HCT116 (cell line): Measurements from ENCODE around the gene IL1RAPL2. TPM values are rescaled to one million over a fixed set of nuclear protein-coding genes. Genes with fewer than 3 reads are reported as not detected.

Experiments used
- ATAC-seq: fragments of 200-7000 bp; cut with Tn5 transposase; 2 replicates; pipeline ENCODE4 v1.9.1; 2020; ENCODE audit warnings: mild to moderate bottlenecking, moderate library complexity
- BruUV-seq: library from RNA; stranded (reverse); fragments of 400-500 nt; replicated peaks from 2 replicates; lab custom pipeline; 2021; lab: Mats Ljungman, UMichigan
- CTCF ChIA-PET: fragments of 300-600 bp; sonication (Branson Sonifier 250); formaldehyde crosslinking; loops from one replicate; lab custom pipeline; 2021; ENCODE audit warnings: antibody characterized with exemption; lab: Charles Lee
- POLR2A ChIA-PET: fragments of 300-600, 350-600 bp; sonication (Branson Sonifier 250); formaldehyde crosslinking; loops from one replicate; lab custom pipeline; 2021; ENCODE audit warnings: antibody characterized with exemption; lab: Charles Lee
- RAD21 ChIA-PET, 2 experiments: fragments of 300-600 bp; sonication (Branson Sonifier 250); formaldehyde crosslinking; loops; one replicate each; lab custom pipeline; 2023; ENCODE audit warnings: low total read pairs in 2 of 2; ENCODE audit not compliant: uncharacterized antibody in 2 of 2, unreplicated experiment in 2 of 2, low non-redundant PET in 1 of 2; lab: Charles Lee
- DNase-seq: peaks from one replicate; pipeline ENCODE4 v3.0.0-alpha.2; 2010; ENCODE audit warnings: low read depth, low spot score
- H2AFZ ChIP-seq: fragments of 200-600 bp; shearing (Covaris generic), sonication (generic); 2 replicates; pipeline ENCODE4 v1.6.1; 2017; ENCODE audit warnings: low read depth, mixed run types, mixed read lengths, antibody characterized with exemption, low read length; ENCODE audit not compliant: poor library complexity, severe bottlenecking
- H3K27ac ChIP-seq: 2 replicates; pipeline ENCODE4 v1.5.1; 2012; ENCODE audit warnings: low read depth, low read length
- H3K27me3 ChIP-seq: fragments of 200-600 bp; sonication (generic); 2 replicates; pipeline ENCODE4 v1.6.1; 2016; ENCODE audit warnings: mixed run types, low read length, mixed read lengths; ENCODE audit not compliant: insufficient read depth
- H3K36me3 ChIP-seq, 2 experiments: fragments of 200-500 bp in 1 of 2; fragments of 200-600 bp in 1 of 2; sonication (Bioruptor generic) in 1 of 2; sonication (generic) in 1 of 2; 2 replicates each; pipeline versions ENCODE4 v1.5.1 to v1.6.1; 2014 to 2016; ENCODE audit warnings: low read length in 2 of 2, inconsistent platforms in 1 of 2, mixed read lengths in 1 of 2, mixed run types in 1 of 2; ENCODE audit not compliant: insufficient read depth in 2 of 2, control insufficient read depth in 1 of 2
- H3K4me1 ChIP-seq, 2 experiments: fragments of 200-600 bp in 1 of 2; sonication (generic) in 1 of 2; 2 replicates each; pipeline versions ENCODE4 v1.5.1 to v1.6.1; 2012 to 2017; ENCODE audit warnings: low read length in 2 of 2, inconsistent platforms in 1 of 2, mild to moderate bottlenecking in 1 of 2, mixed read lengths in 1 of 2, mixed run types in 1 of 2, moderate library complexity in 1 of 2; ENCODE audit not compliant: insufficient read depth in 2 of 2, control insufficient read depth in 1 of 2
- H3K4me2 ChIP-seq: fragments of 200-600 bp; sonication (generic); 2 replicates; pipeline ENCODE4 v1.6.1; 2017; ENCODE audit warnings: mixed run types, low read length, mixed read lengths
- H3K4me3 ChIP-seq, 2 experiments: fragments of 200-600 bp in 1 of 2; sonication (generic) in 1 of 2; replicated peaks in 1 of 2; 2 replicates each; pipeline ENCODE4 v1.5.1; 2011 to 2016; ENCODE audit warnings: low read length in 2 of 2, control low read depth in 1 of 2, low read depth in 1 of 2, mild to moderate bottlenecking in 1 of 2, mixed read lengths in 1 of 2, mixed run types in 1 of 2
- H3K79me2 ChIP-seq: fragments of 200-600 bp; sonication (generic); 2 replicates; pipeline ENCODE4 v1.6.1; 2017; ENCODE audit warnings: mild to moderate bottlenecking, mixed run types, low read length, moderate library complexity, mixed read lengths; ENCODE audit not compliant: insufficient read depth
- H3K9ac ChIP-seq: fragments of 200-600 bp; sonication (generic); 2 replicates; pipeline ENCODE4 v1.6.1; 2016; ENCODE audit warnings: low read length, mixed read lengths
- H3K9me2 ChIP-seq: fragments of 200-600 bp; sonication (generic), shearing (Covaris generic); 2 replicates; pipeline ENCODE4 v1.6.1; 2017; ENCODE audit warnings: mixed run types, mild to moderate bottlenecking, moderate library complexity; ENCODE audit not compliant: insufficient read depth
- H3K9me3 ChIP-seq, 2 experiments: fragments of 200-500 bp in 1 of 2; fragments of 200-600 bp in 1 of 2; sonication (Bioruptor generic) in 1 of 2; sonication (generic) in 1 of 2; 2 replicates each; pipeline ENCODE4 v1.6.1; 2014 to 2017; ENCODE audit warnings: low read length in 2 of 2, mixed read lengths in 2 of 2, inconsistent platforms in 1 of 2, low read depth in 1 of 2, mild to moderate bottlenecking in 1 of 2, mixed run types in 1 of 2, moderate library complexity in 1 of 2; ENCODE audit not compliant: control insufficient read depth in 1 of 2, insufficient read depth in 1 of 2
- H4K20me1 ChIP-seq: fragments of 200-600 bp; sonication (generic), shearing (Covaris generic); 2 replicates; pipeline ENCODE4 v1.6.1; 2017; ENCODE audit warnings: mixed run types, mild to moderate bottlenecking, moderate library complexity; ENCODE audit not compliant: insufficient read depth
- CBX3 ChIP-seq: IDR thresholded peaks from 2 replicates; pipeline ENCODE4 v1.6.1; 2012; ENCODE audit warnings: low read depth
- CEBPB ChIP-seq: IDR thresholded peaks from 2 replicates; pipeline ENCODE4 v1.6.1; 2012; ENCODE audit warnings: low read depth
- EGR1 ChIP-seq: IDR thresholded peaks from 2 replicates; pipeline ENCODE4 v1.6.1; 2012; ENCODE audit warnings: low read depth
- ELF1 ChIP-seq: IDR thresholded peaks from 2 replicates; pipeline ENCODE4 v1.6.1; 2012; ENCODE audit warnings: low read depth, borderline replicate concordance
- EZH2 ChIP-seq: fragments of 200-600 bp; sonication (generic); IDR thresholded peaks from 2 replicates; pipeline ENCODE4 v1.6.1; 2017; ENCODE audit warnings: antibody characterized with exemption, mixed run types
- FOSL1 ChIP-seq: IDR thresholded peaks from 2 replicates; pipeline ENCODE4 v1.6.1; 2012; ENCODE audit warnings: low read depth
- POLR2A ChIP-seq: IDR thresholded peaks from 2 replicates; pipeline ENCODE4 v1.7.0; 2011; ENCODE audit warnings: borderline replicate concordance; ENCODE audit not compliant: insufficient read depth, insufficient read length; ENCODE audit errors: extremely low read depth
- POLR2AphosphoS5 ChIP-seq: IDR thresholded peaks from 2 replicates; pipeline ENCODE4 v1.6.1; 2011; ENCODE audit warnings: mild to moderate bottlenecking, low read depth, low read length, moderate library complexity
- SRF ChIP-seq: IDR thresholded peaks from 2 replicates; pipeline ENCODE4 v1.6.1; 2012; ENCODE audit warnings: low read depth
- TCF7L2 ChIP-seq: IDR thresholded peaks from 2 replicates; pipeline ENCODE4 v1.7.0; 2011; ENCODE audit warnings: borderline replicate concordance, inconsistent platforms; ENCODE audit not compliant: insufficient read depth, insufficient read length; ENCODE audit errors: extremely low read depth
- ZFX ChIP-seq: fragments of 450-650 bp; IDR thresholded peaks from 2 replicates; pipeline ENCODE4 v1.6.1; 2017
- ZNF274 ChIP-seq: fragments of 200-500 bp; sonication (Bioruptor generic); IDR thresholded peaks from 2 replicates; pipeline ENCODE4 v1.6.1; 2014; ENCODE audit warnings: mild to moderate bottlenecking, low read depth, low read length, inconsistent platforms
- intact Hi-C: fragments of 100-400 bp; cut with micrococcal nuclease; formaldehyde crosslinking; loops from 2 replicates; pipeline ENCODE4 v1.10.0; 2022
- total RNA-seq: library from RNA; stranded (reverse); gene quantifications from one replicate; pipeline ENCODE4 v1.2.1, GENCODE V29; 2021; ENCODE audit not compliant: unreplicated experiment

The IL1RAPL2 gene
- total RNA-seq, 1 experiment from 2014 or later: not detected

GRCh38 chrX:105134273-105134672, 568.3 kb downstream of the IL1RAPL2 start:
- no peak overlapping the region for H3K4me3 ChIP-seq
- POLR2A ChIA-PET: no interaction called here
- RAD21 ChIA-PET: no interaction called here
- H3K9me2 ChIP-seq: no peaks in the 10 kb centered on the region
- no peaks in the 10 kb centered on the region for H3K36me3 ChIP-seq
- no peaks in the 10 kb centered on the region for H3K9me3 ChIP-seq
- no peaks in the 10 kb centered on the region for H3K27me3 ChIP-seq
- TF ChIP-seq EGR1 (no peak), CBX3 (no peak), EZH2 (no peak), FOSL1 (no peak), SRF (no peak), POLR2A (no peak), ZFX (no peak), TCF7L2 (no peak)
- CTCF ChIA-PET: no interaction called here
- no peak overlapping the region for H3K27ac ChIP-seq
- DNase-seq: no peak
- H4K20me1 ChIP-seq: no peaks in the 10 kb centered on the region
- H3K79me2 ChIP-seq: no peaks in the 10 kb centered on the region
- no peak overlapping the region for H3K9ac ChIP-seq
- BruUV-seq: no TSS peak
- no peak for ATAC-seq
- H2AFZ ChIP-seq: no peak overlapping the region
- intact Hi-C loops: no loop called here
- no peak overlapping the region for H3K4me2 ChIP-seq
- H3K4me1 ChIP-seq: no peaks in the 10 kb centered on the region

GRCh38 chrX:105136786-105137185, 570.8 kb downstream of the IL1RAPL2 start:
- no peaks in the 10 kb centered on the region for H3K79me2 ChIP-seq
- H3K4me3 ChIP-seq: no peak overlapping the region
- no peak overlapping the region for H2AFZ ChIP-seq
- H3K27ac ChIP-seq: no peak overlapping the region
- H3K4me2 ChIP-seq: no peak overlapping the region
- no peaks in the 10 kb centered on the region for H4K20me1 ChIP-seq
- H3K9me2 ChIP-seq: no peaks in the 10 kb centered on the region
- intact Hi-C loops: no loop called here
- DNase-seq: no peak
- no peak for TF ChIP-seq CEBPB
- TF ChIP-seq ZNF274: no peak
- TF ChIP-seq ELF1: no peak
- no peak for TF ChIP-seq SRF
- TF ChIP-seq POLR2AphosphoS5: no peak
- ATAC-seq: no peak
- no TSS peak for BruUV-seq
- no peaks in the 10 kb centered on the region for H3K27me3 ChIP-seq
- POLR2A ChIA-PET: no interaction called here
- no peaks in the 10 kb centered on the region for H3K4me1 ChIP-seq
- CTCF ChIA-PET: no interaction called here
- H3K36me3 ChIP-seq: no peaks in the 10 kb centered on the region
- no peak overlapping the region for H3K9ac ChIP-seq
- RAD21 ChIA-PET: no interaction called here
- H3K9me3 ChIP-seq: no peaks in the 10 kb centered on the region
